Measurements from ENCODE around the gene SLC17A9. TPM values are rescaled to one million over a fixed set of nuclear protein-coding genes. Genes with fewer than 3 reads are reported as not detected.

Gene SLC17A9
- total RNA-seq, 1 experiment from 2014 or later, result 37.6 TPM

DNA sequence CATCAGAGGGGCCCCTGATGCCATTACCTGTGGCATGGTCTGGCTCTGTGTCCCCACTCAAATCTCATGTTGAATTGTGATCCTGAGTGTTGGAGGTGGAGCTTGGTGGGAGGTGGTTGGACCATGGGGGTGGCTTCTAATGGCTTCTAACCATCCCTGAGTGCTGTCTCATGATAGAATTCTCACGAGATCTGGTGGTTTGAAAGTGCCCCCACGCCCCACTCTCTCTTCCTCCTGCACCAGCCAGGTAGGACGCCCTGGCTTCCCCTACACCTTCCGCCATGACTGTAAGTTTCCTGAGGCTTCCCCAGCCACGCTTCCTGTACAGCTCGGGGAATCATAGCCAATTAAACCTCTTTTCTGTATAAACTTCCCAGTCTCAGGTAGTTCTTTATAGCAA is 39.4 kb downstream of the SLC17A9 start (continued):
- TF ChIP-seq YY1 (IDR thresholded peaks at IDR 0.05; ENCODE audit: extremely low read depth, insufficient replicate concordance, low read depth, low read length) (no peak), JUND (IDR thresholded peaks at IDR 0.05) (no peak), SRF (IDR thresholded peaks at IDR 0.05; ENCODE audit: low read depth) (no peak), EGR1 (IDR thresholded peaks at IDR 0.05; ENCODE audit: low read depth) (no peak), ATF3 (IDR thresholded peaks at IDR 0.05) (no peak), CBX3 (IDR thresholded peaks at IDR 0.05; ENCODE audit: low read depth) (no peak), RAD21 (IDR thresholded peaks at IDR 0.05; ENCODE audit: low read depth) (no peak), EZH2phosphoT487 (IDR thresholded peaks at IDR 0.05; ENCODE audit: borderline replicate concordance) (no peak), POLR2AphosphoS5 (IDR thresholded peaks at IDR 0.05; ENCODE audit: low read depth, low read length) (no peak), POLR2A (IDR thresholded peaks at IDR 0.05; ENCODE audit: borderline replicate concordance, extremely low read depth, insufficient read depth, insufficient read length) (no peak), ELF1 (IDR thresholded peaks at IDR 0.05; ENCODE audit: borderline replicate concordance, low read depth) (no peak)

- CTCF ChIA-PET, result no interaction called here
- H3K9me2 ChIP-seq (ENCODE audit: insufficient read depth), result no peaks in the 10 kb centered on the region
- no TSS peak for BruUV-seq (replicated peaks)
- RAD21 ChIA-PET (ENCODE audit: low non-redundant PET in 1 of 2, low total read pairs in 2 of 2, uncharacterized antibody in 2 of 2, unreplicated experiment in 2 of 2), result no interaction called here
- H3K27ac ChIP-seq (ENCODE audit: low read depth, low read length), result no peak overlapping the region
- H3K9ac ChIP-seq (ENCODE audit: low read length), result no peak overlapping the region
- no peaks in the 10 kb centered on the region for H3K4me1 ChIP-seq (ENCODE audit: control insufficient read depth in 1 of 2, insufficient read depth in 2 of 2, low read length in 2 of 2)
- no peaks in the 10 kb centered on the region for H3K27me3 ChIP-seq (ENCODE audit: insufficient read depth, low read length)
- H3K4me2 ChIP-seq (ENCODE audit: low read length), result no peak overlapping the region
- no peaks in the 10 kb centered on the region for H3K36me3 ChIP-seq (ENCODE audit: control insufficient read depth in 1 of 2, insufficient read depth in 2 of 2, low read length in 2 of 2)
- intact Hi-C loops (cut with micrococcal nuclease), result no loop called here
- H2AFZ ChIP-seq (ENCODE audit: low read depth, low read length, poor library complexity, severe bottlenecking), result no peak overlapping the region
- POLR2A ChIA-PET, result no interaction called here
- no peak for ATAC-seq
- no peak for TF ChIP-seq ATF3 (IDR thresholded peaks at IDR 0.05)
- TF ChIP-seq, protein P1, sequence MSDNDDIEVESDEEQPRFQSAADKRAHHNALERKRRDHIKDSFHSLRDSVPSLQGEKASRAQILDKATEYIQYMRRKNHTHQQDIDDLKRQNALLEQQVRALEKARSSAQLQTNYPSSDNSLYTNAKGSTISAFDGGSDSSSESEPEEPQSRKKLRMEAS (IDR thresholded peaks at IDR 0.05), result no peak
- no peak for TF ChIP-seq CBX3 (IDR thresholded peaks at IDR 0.05; ENCODE audit: low read depth)
- H3K9me3 ChIP-seq (ENCODE audit: control insufficient read depth in 1 of 2, insufficient read depth in 1 of 2, low read depth in 1 of 2, low read length in 2 of 2), result no peaks in the 10 kb centered on the region
- H3K4me3 ChIP-seq (replicated peaks in 1 of 2; ENCODE audit: low read depth in 1 of 2, low read length in 2 of 2), result no peak overlapping the region
- DNase-seq (ENCODE audit: low read depth, low spot score), result no peak
- no peaks in the 10 kb centered on the region for H3K79me2 ChIP-seq (ENCODE audit: insufficient read depth, low read length)
- H4K20me1 ChIP-seq (ENCODE audit: insufficient read depth), result no peaks in the 10 kb centered on the region
Observed at GRCh38 chr20:62993856-62994494, 41.5 kb downstream of the SLC17A9 start.
